ENCODE data around the gene RASAL1. TPM values are rescaled to one million over a fixed set of nuclear protein-coding genes. Genes with fewer than 3 reads are reported as not detected.

The RASAL1 gene
- total and polyA plus RNA-seq, 2 experiments from 2014 or later: 2.7 to 8.2 TPM

DNA sequence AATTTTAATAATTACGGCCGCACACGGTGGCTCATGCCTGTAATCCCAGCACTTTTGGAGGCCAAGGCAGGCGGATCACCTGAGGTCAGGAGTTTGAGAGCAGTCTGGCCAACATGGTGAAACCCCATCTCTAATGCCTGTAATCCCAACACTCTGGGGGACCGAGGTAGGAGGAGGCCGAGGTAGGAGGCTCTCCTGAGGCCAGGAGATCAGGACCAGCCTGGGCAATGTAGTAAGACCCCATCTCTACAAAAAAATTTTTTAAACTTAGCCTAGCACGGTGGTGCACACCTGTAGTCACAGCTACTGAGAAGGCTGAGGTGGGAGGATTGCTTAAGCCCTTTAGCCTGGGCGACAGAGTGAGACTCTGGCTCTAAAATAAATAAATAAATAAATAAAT is 8.4 kb upstream of the RASAL1 start:
- H3K9me3 Mint-ChIP-seq: peaks cover 8% of the 10 kb centered on the region; the same call in 2 of the 3 replicates
- H3K27me3 Mint-ChIP-seq (ENCODE audit: insufficient read depth, low read depth, poor library complexity): peaks cover 2% of the 10 kb centered on the region

DNA sequence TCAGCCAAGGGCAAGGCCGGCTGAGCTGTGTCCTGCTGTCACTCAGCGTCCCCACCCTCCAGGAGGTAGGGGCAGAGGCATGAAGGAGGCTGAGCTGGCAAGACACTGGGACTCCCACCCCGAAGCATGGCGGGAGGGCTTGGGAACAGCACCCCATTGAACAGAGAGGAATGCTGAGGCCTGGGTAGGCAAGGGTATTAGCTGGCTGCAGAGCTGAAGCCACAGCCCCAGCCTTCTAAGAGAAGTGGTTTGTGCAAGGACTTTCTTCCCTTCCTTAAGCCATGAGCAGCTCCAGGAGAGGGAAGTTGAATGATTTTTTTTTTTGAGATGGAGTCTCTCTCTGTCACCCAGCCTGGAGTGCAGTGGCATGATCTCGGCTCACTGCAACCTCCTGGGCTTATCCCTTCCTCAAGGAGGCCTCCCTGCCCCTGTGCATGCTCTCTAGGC is 7.3 kb upstream of the RASAL1 start:
- Mint-ChIP-seq H3K4me1 (peaks cover 7% of the 10 kb centered on the region; the same call in 1 of the 3 replicates), H3K36me3 (ENCODE audit: low read depth) (peaks cover 4% of the 10 kb centered on the region; the same call in 1 of the 3 replicates), H3K9me3 (peaks cover 8% of the 10 kb centered on the region; the same call in 2 of the 3 replicates), H3K4me3 (no peak overlapping the region), H3K27me3 (ENCODE audit: insufficient read depth, low read depth, poor library complexity) (peaks cover 2% of the 10 kb centered on the region), H3K27ac (no peak overlapping the region)
- Histone ChIP-seq H2AFZ (peak overlapping the region; percentile 90), H3K79me2 (replicated peaks; ENCODE audit: insufficient read depth) (no peaks in the 10 kb centered on the region), H3F3A (replicated peaks; ENCODE audit: low read depth) (no peaks in the 10 kb centered on the region), H3K9me2 (ENCODE audit: insufficient read depth) (no peaks in the 10 kb centered on the region), H3K27ac (ENCODE audit: low read depth) (no peak overlapping the region), H3K36me3 (ENCODE audit: insufficient read depth) (no peaks in the 10 kb centered on the region), H4K20me1 (replicated peaks; ENCODE audit: insufficient read depth) (no peaks in the 10 kb centered on the region), H3K4me2 (no peak overlapping the region), H3K4me1 (ENCODE audit: insufficient read depth) (no peaks in the 10 kb centered on the region), H3K27me3 (ENCODE audit: insufficient read depth) (no peaks in the 10 kb centered on the region), H3K4me3 (no peak overlapping the region)
- DNase-seq (ENCODE audit: low spot score) (no peak), ATAC-seq (no peak)
- TF ChIP-seq EZH2phosphoT487 (IDR thresholded peaks at IDR 0.05; ENCODE audit: unreplicated experiment) (no peak), STAT1 (IDR thresholded peaks at IDR 0.05; ENCODE audit: unreplicated experiment) (no peak), JUNB (IDR thresholded peaks at IDR 0.05; ENCODE audit: unreplicated experiment) (no peak), CREB1 (CRISPR knock-in tag; IDR thresholded peaks at IDR 0.05; ENCODE audit: low read depth) (no peak)
- TF ChIP-seq, protein P1, sequence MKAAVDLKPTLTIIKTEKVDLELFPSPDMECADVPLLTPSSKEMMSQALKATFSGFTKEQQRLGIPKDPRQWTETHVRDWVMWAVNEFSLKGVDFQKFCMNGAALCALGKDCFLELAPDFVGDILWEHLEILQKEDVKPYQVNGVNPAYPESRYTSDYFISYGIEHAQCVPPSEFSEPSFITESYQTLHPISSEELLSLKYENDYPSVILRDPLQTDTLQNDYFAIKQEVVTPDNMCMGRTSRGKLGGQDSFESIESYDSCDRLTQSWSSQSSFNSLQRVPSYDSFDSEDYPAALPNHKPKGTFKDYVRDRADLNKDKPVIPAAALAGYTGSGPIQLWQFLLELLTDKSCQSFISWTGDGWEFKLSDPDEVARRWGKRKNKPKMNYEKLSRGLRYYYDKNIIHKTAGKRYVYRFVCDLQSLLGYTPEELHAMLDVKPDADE (IDR thresholded peaks at IDR 0.05): no peak
- TF ChIP-seq, protein P2, sequence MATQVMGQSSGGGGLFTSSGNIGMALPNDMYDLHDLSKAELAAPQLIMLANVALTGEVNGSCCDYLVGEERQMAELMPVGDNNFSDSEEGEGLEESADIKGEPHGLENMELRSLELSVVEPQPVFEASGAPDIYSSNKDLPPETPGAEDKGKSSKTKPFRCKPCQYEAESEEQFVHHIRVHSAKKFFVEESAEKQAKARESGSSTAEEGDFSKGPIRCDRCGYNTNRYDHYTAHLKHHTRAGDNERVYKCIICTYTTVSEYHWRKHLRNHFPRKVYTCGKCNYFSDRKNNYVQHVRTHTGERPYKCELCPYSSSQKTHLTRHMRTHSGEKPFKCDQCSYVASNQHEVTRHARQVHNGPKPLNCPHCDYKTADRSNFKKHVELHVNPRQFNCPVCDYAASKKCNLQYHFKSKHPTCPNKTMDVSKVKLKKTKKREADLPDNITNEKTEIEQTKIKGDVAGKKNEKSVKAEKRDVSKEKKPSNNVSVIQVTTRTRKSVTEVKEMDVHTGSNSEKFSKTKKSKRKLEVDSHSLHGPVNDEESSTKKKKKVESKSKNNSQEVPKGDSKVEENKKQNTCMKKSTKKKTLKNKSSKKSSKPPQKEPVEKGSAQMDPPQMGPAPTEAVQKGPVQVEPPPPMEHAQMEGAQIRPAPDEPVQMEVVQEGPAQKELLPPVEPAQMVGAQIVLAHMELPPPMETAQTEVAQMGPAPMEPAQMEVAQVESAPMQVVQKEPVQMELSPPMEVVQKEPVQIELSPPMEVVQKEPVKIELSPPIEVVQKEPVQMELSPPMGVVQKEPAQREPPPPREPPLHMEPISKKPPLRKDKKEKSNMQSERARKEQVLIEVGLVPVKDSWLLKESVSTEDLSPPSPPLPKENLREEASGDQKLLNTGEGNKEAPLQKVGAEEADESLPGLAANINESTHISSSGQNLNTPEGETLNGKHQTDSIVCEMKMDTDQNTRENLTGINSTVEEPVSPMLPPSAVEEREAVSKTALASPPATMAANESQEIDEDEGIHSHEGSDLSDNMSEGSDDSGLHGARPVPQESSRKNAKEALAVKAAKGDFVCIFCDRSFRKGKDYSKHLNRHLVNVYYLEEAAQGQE (IDR thresholded peaks at IDR 0.05; ENCODE audit: unreplicated experiment): no peak

More for the DNA sequence above, 8.4 kb upstream of the RASAL1 start:
- Histone ChIP-seq H2AFZ (no peak overlapping the region), H3K36me3 (ENCODE audit: insufficient read depth) (no peaks in the 10 kb centered on the region), H3K4me1 (ENCODE audit: insufficient read depth) (no peaks in the 10 kb centered on the region), H3K27ac (ENCODE audit: low read depth) (no peak overlapping the region), H3K4me2 (no peak overlapping the region), H3K27me3 (ENCODE audit: insufficient read depth) (no peaks in the 10 kb centered on the region), H3K4me3 (no peak overlapping the region), H3K9me2 (ENCODE audit: insufficient read depth) (no peaks in the 10 kb centered on the region), H4K20me1 (replicated peaks; ENCODE audit: insufficient read depth) (no peaks in the 10 kb centered on the region), H3K79me2 (replicated peaks; ENCODE audit: insufficient read depth) (no peaks in the 10 kb centered on the region), H3F3A (replicated peaks; ENCODE audit: low read depth) (no peaks in the 10 kb centered on the region)
- Mint-ChIP-seq H3K4me3 (no peak overlapping the region), H3K4me1 (peaks cover 7% of the 10 kb centered on the region; the same call in 1 of the 3 replicates), H3K27ac (no peak overlapping the region), H3K36me3 (ENCODE audit: low read depth) (peaks cover 4% of the 10 kb centered on the region; the same call in 1 of the 3 replicates)
- no peak for ATAC-seq
- TF ChIP-seq ZNF114 (CRISPR knock-in tag; IDR thresholded peaks at IDR 0.05) (no peak), ZNF331 (CRISPR knock-in tag; IDR thresholded peaks at IDR 0.05; ENCODE audit: low read depth) (no peak), STAT1 (IDR thresholded peaks at IDR 0.05; ENCODE audit: unreplicated experiment) (no peak), CREB1 (CRISPR knock-in tag; IDR thresholded peaks at IDR 0.05; ENCODE audit: low read depth) (no peak), POLR2AphosphoS5 (IDR thresholded peaks at IDR 0.05; ENCODE audit: low read depth) (no peak), NANOG (IDR thresholded peaks at IDR 0.05; ENCODE audit: borderline replicate concordance) (no peak), EZH2 (IDR thresholded peaks at IDR 0.05; ENCODE audit: low read depth, unreplicated experiment) (no peak)
- TF ChIP-seq, protein P3, sequence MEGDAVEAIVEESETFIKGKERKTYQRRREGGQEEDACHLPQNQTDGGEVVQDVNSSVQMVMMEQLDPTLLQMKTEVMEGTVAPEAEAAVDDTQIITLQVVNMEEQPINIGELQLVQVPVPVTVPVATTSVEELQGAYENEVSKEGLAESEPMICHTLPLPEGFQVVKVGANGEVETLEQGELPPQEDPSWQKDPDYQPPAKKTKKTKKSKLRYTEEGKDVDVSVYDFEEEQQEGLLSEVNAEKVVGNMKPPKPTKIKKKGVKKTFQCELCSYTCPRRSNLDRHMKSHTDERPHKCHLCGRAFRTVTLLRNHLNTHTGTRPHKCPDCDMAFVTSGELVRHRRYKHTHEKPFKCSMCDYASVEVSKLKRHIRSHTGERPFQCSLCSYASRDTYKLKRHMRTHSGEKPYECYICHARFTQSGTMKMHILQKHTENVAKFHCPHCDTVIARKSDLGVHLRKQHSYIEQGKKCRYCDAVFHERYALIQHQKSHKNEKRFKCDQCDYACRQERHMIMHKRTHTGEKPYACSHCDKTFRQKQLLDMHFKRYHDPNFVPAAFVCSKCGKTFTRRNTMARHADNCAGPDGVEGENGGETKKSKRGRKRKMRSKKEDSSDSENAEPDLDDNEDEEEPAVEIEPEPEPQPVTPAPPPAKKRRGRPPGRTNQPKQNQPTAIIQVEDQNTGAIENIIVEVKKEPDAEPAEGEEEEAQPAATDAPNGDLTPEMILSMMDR (conservative IDR thresholded peaks at IDR 0.05; ENCODE audit: low read depth in 2 of 2): no peak
- no peak for DNase-seq (ENCODE audit: low spot score)

Data from GM23338 (cell line).